HEK293T (cell line): Measurements from ENCODE around the gene ACVR2B.

Experiments
- CTCF ChIA-PET: fragments of 350-600 bp; formaldehyde crosslinking; extraction: SDS; loops from one replicate; lab custom pipeline; 2021; ENCODE audit warnings: antibody characterized with exemption, inconsistent platforms; lab: Yijun Ruan, JAX
- POLR2A ChIA-PET: fragments of 350-600 bp; formaldehyde crosslinking; extraction: SDS; loops from one replicate; lab custom pipeline; 2020; ENCODE audit warnings: antibody characterized with exemption, inconsistent platforms; lab: Yijun Ruan, JAX
- DNase-seq: peaks from one replicate; pipeline ENCODE4 v3.0.0; 2012; ENCODE audit warnings: mixed read lengths; ENCODE audit errors: extremely low spot score
- ARNT ChIP-seq: fragments of 450-650 bp; IDR thresholded peaks from 2 replicates; pipeline ENCODE4 v1.6.1; 2017; ENCODE audit warnings: mild to moderate bottlenecking
- BHLHE40 ChIP-seq: fragments of 450-650 bp; IDR thresholded peaks from 2 replicates; pipeline ENCODE4 v1.6.1; 2016; ENCODE audit warnings: mild to moderate bottlenecking, moderate library complexity, borderline replicate concordance
- CTBP1 ChIP-seq: fragments of 450-650 bp; IDR thresholded peaks from 2 replicates; pipeline ENCODE4 v1.6.1; 2016; ENCODE audit warnings: borderline replicate concordance
- ELF4 ChIP-seq: fragments of 450-650 bp; IDR thresholded peaks from 2 replicates; pipeline ENCODE4 v1.6.1; 2017; ENCODE audit warnings: antibody characterized with exemption
- FOXA1 ChIP-seq: fragments of 450-650 bp; IDR thresholded peaks from 2 replicates; pipeline ENCODE4 v1.6.1; 2016; ENCODE audit warnings: mild to moderate bottlenecking
- FOXK2 ChIP-seq: fragments of 450-650 bp; IDR thresholded peaks from 2 replicates; pipeline ENCODE4 v1.6.1; 2016; ENCODE audit warnings: mild to moderate bottlenecking
- FOXM1 ChIP-seq: fragments of 450-650 bp; IDR thresholded peaks from 2 replicates; pipeline ENCODE4 v1.6.1; 2017; ENCODE audit warnings: mild to moderate bottlenecking, borderline replicate concordance
- HDGF ChIP-seq: fragments of 450-650 bp; IDR thresholded peaks from 2 replicates; pipeline ENCODE4 v1.6.1; 2017; ENCODE audit warnings: antibody characterized with exemption, borderline replicate concordance
- L3MBTL2 ChIP-seq: fragments of 450-650 bp; conservative IDR thresholded peaks from 2 replicates; pipeline ENCODE4 v1.6.1; 2016; ENCODE audit warnings: mild to moderate bottlenecking
- LEF1 ChIP-seq: fragments of 450-650 bp; IDR thresholded peaks from 2 replicates; pipeline ENCODE4 v1.6.1; 2017; ENCODE audit warnings: mild to moderate bottlenecking, borderline replicate concordance
- NFRKB ChIP-seq: fragments of 450-650 bp; IDR thresholded peaks from 2 replicates; pipeline ENCODE4 v1.6.1; 2016; ENCODE audit warnings: mild to moderate bottlenecking, moderate library complexity
- SP1 ChIP-seq: fragments of 450-650 bp; IDR thresholded peaks from 2 replicates; pipeline ENCODE4 v1.6.1; 2017
- SUZ12 ChIP-seq: fragments of 450-650 bp; IDR thresholded peaks from 2 replicates; pipeline ENCODE4 v1.6.1; 2016; ENCODE audit warnings: mild to moderate bottlenecking
- TARDBP ChIP-seq: fragments of 450-650 bp; IDR thresholded peaks from 2 replicates; pipeline ENCODE4 v1.6.1; 2016
- ZNF384 ChIP-seq: fragments of 450-650 bp; IDR thresholded peaks from 2 replicates; pipeline ENCODE4 v1.6.1; 2016
- TF ChIP-seq, protein P1 (sequence below): fragments of 450-650 bp; IDR thresholded peaks from 2 replicates; pipeline ENCODE4 v1.6.1; 2016

Gene ACVR2B

DNA sequence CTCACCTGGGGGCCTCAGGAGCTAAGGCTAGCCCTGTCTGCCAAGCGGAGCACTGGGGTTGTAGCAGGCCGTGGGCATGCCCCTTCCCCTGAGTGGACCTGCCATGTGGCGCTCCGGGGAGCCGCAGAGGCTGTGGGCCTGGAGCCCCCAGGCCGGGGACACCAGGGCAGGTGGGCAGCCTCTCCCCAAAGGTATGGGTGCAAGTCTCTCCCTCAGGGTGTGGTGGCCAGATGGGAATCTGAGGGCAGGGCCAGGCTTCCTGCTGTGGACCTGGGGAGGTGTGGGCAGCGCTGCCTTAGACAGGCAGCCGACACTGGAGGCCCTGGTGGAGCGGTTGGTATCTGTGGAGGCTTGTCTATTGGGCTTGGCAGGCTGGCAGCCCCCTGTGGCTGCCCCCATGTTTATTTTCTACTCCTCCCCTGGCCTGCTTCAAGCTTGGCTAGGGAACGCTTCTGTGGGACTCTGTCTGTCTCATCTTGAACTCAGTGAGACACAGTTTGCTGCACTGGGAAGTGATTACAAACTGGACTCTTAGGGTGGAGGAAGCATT is 5.9 kb downstream of the ACVR2B start:
- POLR2A ChIA-PET = no interaction called here
- TF ChIP-seq ELF4 = no peak
- TF ChIP-seq FOXM1 = no peak
- TF ChIP-seq SUZ12 = no peak
- no peak for TF ChIP-seq NFRKB
- no peak for TF ChIP-seq BHLHE40
- TF ChIP-seq HDGF = no peak
- no peak for TF ChIP-seq FOXK2
- no peak for TF ChIP-seq LEF1
- TF ChIP-seq ZNF384 = no peak
- no peak for TF ChIP-seq TARDBP
- no peak for TF ChIP-seq SP1
- no peak for TF ChIP-seq CTBP1
- TF ChIP-seq, protein P1, sequence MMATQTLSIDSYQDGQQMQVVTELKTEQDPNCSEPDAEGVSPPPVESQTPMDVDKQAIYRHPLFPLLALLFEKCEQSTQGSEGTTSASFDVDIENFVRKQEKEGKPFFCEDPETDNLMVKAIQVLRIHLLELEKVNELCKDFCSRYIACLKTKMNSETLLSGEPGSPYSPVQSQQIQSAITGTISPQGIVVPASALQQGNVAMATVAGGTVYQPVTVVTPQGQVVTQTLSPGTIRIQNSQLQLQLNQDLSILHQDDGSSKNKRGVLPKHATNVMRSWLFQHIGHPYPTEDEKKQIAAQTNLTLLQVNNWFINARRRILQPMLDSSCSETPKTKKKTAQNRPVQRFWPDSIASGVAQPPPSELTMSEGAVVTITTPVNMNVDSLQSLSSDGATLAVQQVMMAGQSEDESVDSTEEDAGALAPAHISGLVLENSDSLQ = no peak
- TF ChIP-seq ARNT = no peak
- DNase-seq = no peak
- CTCF ChIA-PET = no interaction called here

DNA sequence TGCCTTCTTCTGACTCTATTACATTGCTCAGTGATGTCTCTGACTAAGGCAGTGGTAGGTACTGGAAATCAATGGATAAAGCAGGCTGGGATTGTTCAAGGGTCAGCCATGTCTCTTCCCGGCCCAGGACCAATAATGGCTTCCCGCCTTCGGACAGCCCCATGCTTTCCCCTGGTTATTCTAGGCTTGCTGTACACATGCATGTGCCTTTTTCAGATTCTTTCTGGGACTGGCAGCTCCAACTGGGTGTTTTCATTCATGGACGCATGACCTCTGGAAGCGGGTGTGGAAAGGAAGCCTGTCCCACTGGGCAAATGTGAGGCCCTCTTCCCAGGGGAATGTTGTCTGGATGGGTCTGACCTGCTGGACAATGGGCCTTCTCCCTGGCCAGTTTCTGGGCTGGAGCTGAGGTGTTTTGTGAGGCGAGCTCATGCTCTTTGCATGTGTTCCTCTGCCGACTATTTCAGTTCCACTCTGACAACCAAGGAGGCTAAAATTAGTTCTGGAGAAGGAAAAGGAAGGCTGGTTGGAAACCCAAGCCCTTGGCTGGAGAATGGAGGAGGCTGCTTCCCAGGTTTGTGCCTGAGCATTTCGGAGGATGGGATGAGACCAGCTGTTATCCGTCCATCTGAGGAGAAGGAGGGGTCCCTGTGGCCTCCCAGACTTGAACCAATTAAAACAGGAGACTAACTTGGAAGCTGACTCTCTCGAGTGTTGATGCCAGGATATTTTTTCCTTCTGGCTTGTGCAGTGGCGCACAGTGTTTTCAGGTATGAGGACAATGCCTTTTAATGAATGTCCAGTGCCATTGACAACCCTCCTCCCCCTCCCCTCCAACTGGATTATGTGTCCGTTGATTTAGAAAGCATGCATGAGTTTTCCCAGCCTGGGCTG is 6.9 kb downstream of the ACVR2B start:
- TF ChIP-seq ARNT = no peak
- no peak for TF ChIP-seq ZNF384
- no peak for TF ChIP-seq ELF4
- TF ChIP-seq L3MBTL2 = no peak
- TF ChIP-seq BHLHE40 = no peak
- no peak for TF ChIP-seq FOXM1
- DNase-seq = no peak
- ChIA-PET POLR2A (no interaction called here), CTCF (no interaction called here)

DNA sequence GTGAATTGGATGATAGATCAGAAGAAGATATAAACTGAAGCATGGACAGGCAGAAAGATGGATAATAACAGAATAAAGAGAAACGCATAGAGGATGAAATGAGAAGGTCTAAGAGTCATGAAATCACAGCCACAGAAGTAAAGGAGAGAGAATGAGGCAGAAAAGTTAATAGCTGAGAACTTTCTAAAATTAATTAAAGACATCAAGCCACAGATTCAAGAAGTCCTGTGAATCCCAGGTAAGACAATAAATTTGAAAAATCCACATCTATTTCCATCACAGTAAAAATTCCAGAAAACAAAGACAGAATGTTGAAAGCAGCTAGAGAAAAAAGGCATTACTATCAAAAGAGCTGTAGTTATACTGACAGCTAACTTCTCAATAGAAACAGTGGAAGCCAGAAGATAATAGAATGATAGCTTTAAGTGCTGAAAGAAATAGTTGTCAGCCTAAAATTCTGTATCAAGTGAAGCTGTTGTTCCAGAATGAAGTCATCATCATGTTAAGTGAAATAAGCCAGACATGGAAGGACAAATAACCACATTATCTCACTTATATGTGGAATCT is 12.0 kb downstream of the ACVR2B start:
- no peak for TF ChIP-seq HDGF
- no peak for TF ChIP-seq SUZ12
- TF ChIP-seq, protein P1 = no peak
- no peak for TF ChIP-seq CTBP1
- TF ChIP-seq SP1 = no peak
- no peak for TF ChIP-seq FOXM1
- no peak for TF ChIP-seq LEF1
- TF ChIP-seq ARNT = no peak
- no peak for TF ChIP-seq ZNF384
- TF ChIP-seq L3MBTL2 = no peak
- TF ChIP-seq FOXA1 = no peak
- TF ChIP-seq ELF4 = no peak
- no peak for TF ChIP-seq FOXK2
- no peak for TF ChIP-seq NFRKB
- no peak for TF ChIP-seq TARDBP
- no peak for TF ChIP-seq BHLHE40
- ChIA-PET CTCF (no interaction called here), POLR2A (no interaction called here)
- DNase-seq = no peak

DNA sequence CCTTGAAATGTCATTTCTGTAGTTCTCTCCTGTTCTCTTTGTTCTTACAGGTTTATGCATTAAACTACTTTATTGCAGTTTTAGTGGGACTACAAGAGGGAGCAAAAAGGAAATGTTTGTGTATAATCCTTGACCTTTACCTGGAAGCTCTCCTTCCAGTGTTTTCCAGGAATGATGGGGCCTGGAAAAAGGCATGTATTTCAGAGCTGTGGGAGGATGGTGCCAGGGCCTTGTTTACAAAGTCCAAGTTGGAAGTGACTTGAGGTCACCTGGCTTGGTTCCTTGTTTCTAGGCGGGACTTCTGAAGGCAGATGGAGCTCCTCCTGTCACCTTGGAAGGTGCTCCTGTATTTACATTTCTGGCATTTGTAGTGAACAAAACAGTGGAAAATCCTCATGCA is 15.1 kb downstream of the ACVR2B start:
- DNase-seq = no peak
- CTCF ChIA-PET = interaction anchor here (1.0 kb wide), 1 partner anchor 18 kb away, joined by 3 read pairs; no protein-coding TSS in a partner anchor
- POLR2A ChIA-PET = no interaction called here
- TF ChIP-seq FOXA1 (no peak), FOXK2 (no peak), TARDBP (no peak), L3MBTL2 (no peak), ELF4 (no peak)

DNA sequence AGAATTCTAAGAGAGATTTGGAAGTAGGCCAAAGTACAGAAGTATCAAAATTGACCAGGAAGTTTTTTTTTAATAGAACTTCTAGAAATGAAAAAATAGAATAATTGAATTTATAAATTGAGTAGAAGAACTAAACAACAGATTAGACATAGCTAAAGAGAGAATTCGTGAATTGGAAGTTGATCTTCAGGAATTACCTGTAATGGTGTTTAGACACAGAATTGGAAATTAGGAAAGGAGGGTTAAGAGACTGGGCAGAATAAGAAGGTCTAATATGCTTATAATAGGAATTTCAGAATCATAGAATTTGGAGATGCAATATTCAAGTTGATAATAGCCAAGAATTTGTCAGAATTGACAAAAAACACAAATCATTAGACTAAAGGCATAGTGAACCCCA is 16.2 kb downstream of the ACVR2B start:
- TF ChIP-seq SUZ12 = no peak
- no peak for TF ChIP-seq TARDBP
- TF ChIP-seq FOXM1 = no peak
- TF ChIP-seq FOXK2 = no peak
- TF ChIP-seq LEF1 = no peak
- TF ChIP-seq SP1 = no peak
- no peak for TF ChIP-seq NFRKB
- no peak for TF ChIP-seq CTBP1
- ChIA-PET CTCF (interaction anchor here (1.0 kb wide), 1 partner anchor 19 kb away, joined by 3 read pairs; no protein-coding TSS in a partner anchor), POLR2A (no interaction called here)
- DNase-seq = no peak

DNA sequence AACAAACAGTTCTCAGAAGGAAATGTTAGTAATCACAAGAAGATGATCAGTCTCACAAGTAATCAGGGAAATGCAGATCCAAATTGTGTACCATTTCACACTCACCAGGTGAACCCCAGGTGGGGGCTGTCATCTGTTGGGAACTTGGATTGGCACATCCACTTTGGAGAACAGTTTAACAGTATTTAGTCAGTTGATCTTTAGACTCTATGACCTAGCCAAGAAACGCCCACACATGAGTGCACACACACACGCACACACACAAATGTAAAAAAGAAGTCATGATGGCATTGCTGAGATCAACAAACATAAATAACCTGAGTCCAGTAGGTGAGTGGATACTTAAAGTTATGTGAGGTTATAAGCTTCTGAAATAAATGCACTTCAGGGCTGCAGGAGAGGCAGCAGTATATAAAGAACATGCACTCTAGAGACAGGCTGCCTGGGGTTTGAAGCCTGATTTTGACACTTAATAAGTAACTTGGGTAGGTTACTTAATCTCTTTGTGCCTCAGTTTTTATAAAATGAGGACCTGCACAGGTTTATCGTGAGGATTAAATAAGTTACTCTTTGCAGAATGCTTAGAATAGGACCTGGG is 17.7 kb downstream of the ACVR2B start:
- TF ChIP-seq BHLHE40 = no peak
- no peak for TF ChIP-seq SP1
- TF ChIP-seq ZNF384 = no peak
- TF ChIP-seq SUZ12 = no peak
- no peak for TF ChIP-seq TARDBP
- TF ChIP-seq ELF4 = no peak
- TF ChIP-seq HDGF = no peak
- TF ChIP-seq FOXK2 = no peak
- TF ChIP-seq L3MBTL2 = no peak
- ChIA-PET POLR2A (no interaction called here), CTCF (no interaction called here)
- DNase-seq = no peak
